GM19455 (cell line): ENCODE data around the gene ZSWIM8.
"Not testable (repeated sequence)": the region's sequence is repeated elsewhere in the genome, so short reads cannot be mapped to it uniquely, and the experiment has no call there.

Source experiments
- ATAC-seq: cut with Tn5 transposase; IDR thresholded peaks from one replicate; pipeline ENCODE4 v1.9.1; 2021; ENCODE audit not compliant: unreplicated experiment

The ZSWIM8 gene

DNA sequence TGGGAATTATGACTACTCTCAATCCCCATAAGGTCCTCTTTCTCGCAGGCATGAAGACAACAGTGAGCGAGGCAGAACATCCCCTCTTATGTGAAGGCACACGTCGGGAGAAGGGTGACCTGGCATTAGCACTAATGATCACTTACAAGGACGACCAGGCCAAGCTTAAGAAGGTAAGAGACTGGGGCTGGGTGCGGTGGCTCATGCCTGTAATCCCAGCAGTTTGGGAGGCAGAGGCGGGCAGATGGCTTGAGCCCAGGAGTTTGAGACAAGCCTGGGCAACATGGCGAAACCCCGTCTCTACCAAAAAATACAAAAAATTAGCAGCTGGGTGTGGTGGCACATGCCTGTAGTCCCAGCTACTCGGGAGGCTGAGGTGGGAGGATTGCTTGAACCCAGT, 10.1 kb downstream of the ZSWIM8 start:
- not testable (repeated sequence) for ATAC-seq

DNA sequence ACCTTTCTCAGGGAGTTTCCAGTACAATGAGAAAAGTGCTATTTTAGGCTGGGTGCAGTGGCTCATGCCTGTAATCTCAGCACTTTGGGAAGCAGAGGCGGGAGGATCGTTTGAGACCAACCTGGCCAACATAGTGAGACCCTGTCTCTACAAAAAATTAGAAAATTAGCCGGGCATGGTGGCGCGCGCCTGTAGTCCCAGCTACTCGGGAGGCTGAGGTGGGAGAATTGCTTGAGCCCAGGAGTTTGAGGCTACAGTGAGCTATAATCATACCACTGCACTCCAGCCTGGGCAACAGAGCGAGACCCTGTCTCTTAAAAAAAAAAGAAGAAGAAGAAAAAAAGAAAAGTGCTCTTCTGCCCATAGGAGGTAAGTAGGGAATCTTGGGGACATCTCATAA, 10.6 kb downstream of the ZSWIM8 start:
- not testable (repeated sequence) for ATAC-seq

DNA sequence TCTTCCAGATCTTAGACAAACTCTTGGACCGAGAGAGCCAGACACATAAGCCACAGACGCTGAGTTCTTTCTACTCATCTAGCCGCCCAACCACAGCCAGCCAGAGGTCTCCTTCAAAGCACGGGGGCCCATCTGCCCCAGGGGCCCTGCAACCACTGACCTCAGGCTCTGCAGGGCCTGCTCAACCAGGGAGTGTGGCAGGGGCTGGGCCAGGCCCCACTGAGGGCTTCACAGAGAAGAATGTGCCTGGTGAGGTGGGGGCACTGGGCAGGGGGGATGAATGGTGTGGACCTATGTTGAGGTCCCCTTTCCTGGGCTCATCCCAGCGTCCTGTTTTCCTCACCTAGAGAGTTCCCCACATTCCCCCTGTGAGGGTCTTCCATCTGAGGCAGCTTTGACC, 11.4 kb downstream of the ZSWIM8 start:
- ATAC-seq = no peak

DNA sequence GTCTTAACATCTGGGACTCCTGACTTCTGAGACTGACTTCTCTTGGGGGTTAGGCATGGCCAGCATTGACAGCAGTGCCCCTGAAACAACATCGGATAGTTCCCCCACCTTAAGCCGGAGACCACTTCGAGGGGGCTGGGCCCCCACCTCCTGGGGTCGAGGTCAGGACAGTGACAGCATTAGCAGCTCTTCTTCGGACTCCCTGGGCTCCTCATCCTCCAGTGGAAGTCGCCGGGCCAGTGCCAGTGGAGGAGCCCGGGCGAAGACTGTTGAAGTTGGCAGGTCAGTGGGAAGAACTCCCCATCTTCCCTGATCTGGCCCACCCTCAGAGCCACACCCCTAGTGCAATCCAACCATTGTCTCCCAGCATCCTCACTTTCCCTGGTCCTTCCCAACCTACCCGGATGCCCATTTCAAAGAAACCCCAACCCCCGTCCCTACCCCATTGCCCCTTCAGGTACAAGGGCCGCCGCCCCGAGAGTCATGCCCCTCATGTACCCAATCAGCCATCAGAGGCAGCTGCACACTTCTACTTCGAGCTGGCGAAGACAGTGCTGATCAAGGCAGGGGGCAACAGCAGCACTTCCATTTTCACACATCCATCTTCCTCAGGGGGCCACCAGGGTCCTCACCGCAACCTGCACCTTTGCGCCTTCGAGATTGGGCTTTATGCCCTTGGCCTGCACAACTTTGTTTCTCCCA, 12.1 kb downstream of the ZSWIM8 start:
- ATAC-seq = no peak

DNA sequence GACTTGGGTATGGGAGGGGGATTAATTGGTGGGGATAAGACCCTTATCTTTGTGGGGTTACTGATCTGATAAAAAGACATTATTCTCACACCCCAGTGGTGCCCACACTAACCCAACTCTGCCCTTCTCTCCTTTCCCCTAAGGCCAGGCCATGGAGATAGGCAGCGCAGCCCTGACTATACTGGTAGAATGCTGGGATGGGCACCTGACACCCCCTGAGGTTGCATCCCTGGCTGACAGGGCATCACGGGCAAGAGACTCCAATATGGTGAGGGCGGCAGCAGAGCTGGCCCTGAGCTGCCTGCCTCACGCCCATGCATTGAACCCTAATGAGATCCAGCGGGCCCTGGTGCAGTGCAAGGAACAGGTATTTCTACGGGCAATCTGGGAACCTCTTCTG, 12.7 kb downstream of the ZSWIM8 start:
- ATAC-seq = no peak

DNA sequence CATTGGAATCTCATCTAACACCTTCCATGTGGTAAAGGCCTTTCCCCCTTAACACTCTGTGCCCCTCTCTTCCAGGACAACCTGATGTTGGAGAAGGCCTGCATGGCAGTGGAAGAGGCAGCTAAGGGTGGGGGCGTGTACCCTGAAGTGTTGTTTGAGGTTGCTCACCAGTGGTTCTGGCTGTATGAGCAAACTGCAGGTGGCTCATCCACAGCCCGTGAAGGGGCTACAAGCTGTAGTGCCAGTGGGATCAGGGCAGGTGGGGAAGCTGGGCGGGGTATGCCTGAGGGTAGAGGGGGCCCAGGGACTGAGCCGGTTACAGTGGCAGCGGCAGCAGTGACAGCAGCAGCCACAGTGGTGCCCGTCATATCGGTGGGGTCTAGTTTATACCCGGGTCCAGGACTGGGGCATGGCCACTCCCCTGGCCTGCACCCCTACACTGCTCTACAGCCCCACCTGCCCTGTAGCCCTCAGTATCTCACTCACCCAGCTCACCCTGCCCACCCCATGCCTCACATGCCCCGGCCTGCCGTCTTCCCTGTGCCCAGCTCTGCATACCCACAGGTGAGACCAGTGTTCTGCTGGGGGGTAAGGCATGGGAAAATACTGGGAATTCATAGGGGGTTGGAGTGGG, 13.6 kb downstream of the ZSWIM8 start:
- ATAC-seq = no peak

DNA sequence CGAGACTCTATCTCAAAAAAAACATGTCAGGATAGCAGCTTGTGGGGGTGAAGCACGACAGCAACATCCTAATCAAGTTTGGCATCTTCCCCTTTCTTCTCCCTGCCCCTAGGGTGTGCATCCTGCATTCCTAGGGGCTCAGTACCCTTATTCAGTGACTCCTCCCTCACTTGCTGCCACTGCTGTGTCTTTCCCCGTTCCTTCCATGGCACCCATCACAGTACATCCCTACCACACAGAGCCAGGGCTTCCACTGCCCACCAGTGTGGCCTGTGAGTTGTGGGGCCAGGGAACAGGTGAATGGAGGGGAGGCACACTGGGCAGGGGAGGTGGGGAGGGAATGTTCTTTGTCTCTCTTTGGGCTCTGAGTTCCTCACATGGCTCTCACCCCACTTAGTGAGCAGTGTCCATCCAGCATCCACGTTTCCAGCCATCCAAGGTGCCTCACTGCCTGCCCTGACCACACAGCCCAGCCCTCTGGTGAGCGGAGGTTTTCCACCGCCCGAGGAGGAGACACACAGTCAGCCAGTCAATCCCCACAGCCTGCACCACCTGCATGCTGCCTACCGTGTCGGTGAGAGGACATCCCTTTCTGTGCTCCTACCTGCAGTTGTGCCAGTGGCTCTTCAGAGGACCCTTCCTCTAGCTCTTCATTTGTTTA, 14.6 kb downstream of the ZSWIM8 start:
- ATAC-seq = no peak

DNA sequence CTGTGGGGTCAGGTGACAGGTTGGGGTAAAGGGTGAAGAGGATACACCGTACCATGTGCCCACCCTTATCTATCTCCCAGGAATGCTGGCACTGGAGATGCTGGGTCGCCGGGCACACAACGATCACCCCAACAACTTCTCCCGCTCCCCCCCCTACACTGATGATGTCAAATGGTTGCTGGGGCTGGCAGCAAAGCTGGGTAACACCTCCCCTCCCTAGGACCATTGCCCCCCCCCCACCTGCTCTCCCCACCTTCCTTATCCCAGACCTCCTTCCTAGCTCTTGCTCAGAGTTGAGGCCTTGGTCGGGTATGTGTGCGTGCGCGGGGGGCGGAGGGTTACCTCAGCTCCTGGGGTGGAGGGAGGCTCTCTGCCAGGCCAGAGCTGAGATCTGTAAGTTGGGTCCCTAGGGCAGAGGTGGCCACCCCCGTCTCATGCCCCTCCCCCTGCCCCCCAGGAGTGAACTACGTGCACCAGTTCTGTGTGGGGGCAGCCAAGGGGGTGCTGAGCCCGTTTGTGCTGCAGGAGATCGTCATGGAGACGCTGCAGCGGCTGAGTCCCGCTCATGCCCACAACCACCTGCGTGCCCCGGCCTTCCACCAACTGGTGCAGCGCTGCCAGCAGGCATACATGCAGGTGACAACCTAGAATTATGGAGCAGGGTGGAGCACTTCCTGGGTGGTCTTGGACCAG, 15.3 kb downstream of the ZSWIM8 start:
- no peak for ATAC-seq

DNA sequence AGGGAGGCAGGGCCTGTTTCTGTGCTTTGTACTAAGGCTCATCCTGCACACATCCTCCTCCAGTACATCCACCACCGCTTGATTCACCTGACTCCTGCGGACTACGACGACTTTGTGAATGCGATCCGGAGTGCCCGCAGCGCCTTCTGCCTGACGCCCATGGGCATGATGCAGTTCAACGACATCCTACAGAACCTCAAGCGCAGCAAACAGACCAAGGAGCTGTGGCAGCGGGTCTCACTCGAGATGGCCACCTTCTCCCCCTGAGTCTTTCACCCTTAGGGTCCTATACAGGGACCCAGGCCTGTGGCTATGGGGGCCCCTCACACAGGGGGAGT, 15.8 kb downstream of the ZSWIM8 start:
- ATAC-seq = no peak

DNA sequence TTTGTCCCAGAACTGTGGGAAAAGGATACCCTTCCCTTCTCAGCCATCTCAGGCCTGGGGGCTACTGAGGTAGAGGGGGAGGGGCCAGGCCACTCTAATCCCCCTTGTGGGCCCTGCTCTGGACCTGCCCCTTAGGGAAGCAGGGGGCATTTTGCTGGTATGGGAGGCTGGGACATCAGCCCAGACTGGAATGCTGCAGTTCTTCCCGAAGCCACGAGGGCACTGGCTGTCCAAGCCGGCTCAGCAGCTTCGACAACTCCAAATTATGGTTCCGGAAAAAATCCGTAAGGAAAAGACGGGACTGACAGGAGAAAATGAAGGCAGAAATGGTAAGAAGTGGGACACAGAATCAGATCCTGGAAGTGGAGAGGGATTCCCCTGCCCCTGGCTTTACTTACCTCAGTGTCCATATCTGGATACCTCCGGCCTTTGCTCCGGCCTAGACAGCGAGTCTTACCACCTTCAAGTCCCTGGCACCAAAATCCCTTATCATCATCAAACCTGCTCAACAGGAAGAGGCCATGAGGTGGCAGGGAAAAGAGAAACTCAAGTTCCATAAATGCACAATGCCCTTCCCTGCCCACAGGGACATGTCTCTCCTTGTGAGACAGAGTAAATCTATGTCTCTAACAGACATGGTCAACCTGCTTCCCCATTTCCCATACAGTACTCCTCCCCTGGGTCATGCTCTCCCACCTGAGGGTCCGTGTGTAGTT, 17.0 kb downstream of the ZSWIM8 start:
- no peak for ATAC-seq

DNA sequence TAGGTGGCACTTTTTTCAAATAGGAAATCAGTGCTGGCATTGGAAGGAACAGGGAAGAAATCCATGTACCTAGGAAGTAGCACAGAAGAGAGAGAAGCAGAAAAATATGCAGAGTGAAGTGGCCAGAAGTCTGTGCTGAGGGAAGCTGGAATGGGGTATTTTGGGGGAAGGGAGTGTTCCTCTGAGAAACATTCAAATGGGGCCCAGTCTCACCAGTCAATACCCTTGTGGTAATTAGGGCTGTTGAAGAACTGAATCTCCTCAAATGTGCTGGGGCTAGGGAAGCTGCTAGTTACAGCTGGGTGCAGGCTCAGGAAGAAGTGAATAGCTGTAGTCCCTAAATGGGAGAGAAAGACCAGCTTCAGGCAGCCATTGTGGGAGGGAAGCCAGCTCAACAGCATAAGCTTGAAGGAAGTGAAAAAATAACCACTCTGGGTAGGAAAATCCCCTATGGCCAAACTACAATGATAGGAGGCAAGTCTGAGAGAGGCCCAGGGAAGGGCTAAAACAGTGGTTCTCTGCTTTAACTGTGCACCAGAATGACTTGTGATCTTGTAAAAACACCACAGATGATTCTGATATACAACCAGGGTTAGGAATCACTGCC, 18.4 kb downstream of the ZSWIM8 start:
- ATAC-seq = no peak

DNA sequence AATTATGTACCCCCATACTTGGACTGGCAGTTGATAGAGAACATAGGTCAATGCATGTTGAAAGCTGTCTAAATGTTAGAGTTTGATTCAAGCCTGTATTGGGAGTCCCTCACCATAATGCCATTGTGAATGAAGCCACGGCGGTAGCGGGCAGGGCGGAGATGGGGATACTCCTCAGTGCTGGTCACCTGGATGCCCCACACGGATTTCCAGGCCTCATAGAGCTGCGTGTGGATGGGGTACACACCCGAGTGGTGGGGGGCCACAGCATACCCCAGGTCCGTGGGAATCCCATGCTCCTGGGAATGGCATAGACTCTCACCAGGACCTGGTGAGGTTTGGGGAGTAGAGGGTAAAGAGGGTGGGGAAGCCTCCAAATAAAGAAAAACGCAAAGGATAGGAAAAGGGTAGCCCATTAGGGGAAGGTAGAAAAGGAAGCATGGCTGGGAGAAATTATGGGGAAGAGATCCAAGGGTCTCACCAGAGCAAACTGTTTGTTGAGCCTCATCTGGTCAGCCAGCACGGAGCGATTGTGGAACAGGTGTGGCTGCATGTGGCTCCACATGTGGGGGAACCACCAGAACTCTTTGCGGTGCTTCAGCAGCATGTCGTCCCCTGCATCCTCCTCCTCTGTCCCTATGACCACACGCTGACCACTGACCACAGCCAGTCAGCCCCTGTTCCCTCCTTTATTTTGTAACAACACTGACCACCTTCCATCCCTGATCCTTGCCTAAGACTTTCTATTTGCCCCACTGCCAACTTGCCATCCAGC, 21.0 kb downstream of the ZSWIM8 start:
- ATAC-seq = no peak

DNA sequence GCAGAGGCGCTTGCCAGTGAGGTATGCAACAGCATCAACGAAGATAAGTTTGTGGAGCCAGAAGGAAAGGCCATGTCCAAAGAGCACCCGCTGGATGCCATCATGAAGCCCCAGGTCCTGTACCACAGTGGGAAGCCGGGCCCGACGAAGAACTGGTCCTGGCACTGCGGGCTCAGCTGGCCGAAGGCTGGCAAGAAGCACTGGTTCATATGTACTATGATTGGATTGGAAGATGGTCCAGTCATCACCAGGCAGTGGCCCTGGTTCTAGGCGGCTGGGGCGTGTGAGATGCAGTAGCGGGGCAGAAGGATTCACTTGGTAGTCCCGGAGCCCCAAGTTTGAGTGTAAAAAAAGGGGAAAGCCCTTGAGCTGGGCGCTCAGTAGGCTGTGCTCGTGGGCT, 22.1 kb downstream of the ZSWIM8 start:
- no peak for ATAC-seq

DNA sequence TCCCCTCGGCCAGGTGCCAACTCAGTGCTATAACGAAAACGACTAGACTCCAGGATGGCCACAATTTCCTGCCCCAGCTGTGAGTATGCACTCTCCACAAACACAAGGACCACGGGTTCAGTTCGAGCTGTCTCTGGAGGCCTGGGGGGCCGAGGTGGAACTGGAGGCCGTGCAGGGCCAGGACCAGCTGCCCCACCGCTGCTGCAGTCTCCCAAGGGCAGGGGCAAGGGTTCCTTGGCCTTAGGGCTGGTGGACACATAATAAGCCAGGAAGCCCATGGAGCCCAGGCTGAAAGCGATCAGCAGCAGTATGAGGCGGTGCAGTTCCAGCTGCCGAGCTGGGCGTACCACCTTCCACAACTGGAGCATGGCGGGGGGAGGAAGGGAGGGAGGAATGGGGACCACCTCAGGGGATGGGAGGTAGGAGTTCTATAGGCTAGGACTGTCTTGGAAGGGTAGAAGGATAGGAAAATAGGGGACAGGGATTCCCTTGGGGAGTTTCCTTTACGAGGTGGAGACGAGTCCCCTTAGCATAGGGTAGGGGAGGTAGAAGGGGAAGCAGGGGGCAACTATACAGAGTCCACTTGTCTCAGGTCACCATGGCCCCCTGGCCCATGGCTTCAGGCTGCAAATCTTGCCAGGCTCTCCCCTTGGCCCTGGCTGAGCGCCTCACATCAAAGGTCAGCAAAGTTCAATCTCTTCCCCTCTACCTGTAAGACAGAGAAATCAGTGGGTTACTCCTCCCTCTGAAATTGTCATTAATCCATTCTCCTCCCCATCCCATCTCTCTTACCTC, 22.8 kb downstream of the ZSWIM8 start:
- ATAC-seq = no peak

DNA sequence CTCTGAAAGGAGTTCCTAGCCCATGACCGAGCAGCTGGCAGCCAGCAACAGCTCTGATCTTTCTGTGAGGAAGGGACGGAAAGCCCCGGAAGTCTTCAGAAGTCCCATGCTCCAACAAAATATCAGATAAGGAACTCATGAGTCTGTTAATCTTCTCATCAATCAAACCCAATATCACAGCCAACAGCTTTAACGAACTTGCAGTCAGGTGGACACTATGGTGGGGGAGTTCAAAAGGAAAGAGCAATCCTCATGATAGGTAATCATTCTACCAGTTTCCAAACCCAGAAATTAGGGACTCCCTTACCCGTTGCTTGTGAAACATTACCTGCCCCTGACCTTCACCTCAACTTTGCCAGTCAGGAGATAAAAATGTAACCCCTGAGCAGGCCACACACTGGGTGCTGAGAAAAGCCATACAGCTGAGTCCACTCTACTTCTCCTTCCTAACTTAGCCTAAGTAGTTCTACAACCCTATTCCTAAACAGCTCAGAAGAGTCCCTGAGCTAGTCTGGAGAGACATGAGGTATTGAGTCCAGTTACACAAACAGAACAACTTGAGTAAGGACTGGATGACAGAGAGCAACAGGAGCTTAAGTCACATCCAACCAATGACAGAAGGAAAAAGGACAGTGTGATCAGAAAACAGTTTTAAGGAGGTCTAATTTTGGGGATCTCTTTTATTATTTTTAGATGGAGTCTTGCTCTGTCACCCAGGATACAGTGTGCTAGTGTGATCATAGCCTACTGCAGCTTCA, 23.8 kb downstream of the ZSWIM8 start:
- no peak for ATAC-seq

DNA sequence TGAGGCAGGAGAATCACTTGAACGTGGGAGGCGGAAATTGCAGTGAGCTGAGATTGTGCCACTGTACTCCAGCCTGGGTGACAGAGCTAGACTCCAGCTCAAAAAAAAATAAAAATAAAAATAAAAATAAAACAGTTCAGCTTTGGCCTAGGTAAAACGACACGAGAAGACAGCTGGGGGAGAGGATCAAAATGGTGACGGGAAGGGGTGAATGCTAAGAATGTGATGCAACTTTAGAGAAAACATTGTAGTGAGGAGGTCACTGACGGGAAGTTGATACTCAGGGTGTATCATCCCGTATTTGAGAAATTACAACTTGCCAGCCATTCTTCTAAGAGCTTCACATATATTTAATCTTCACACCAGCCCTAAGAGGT, 24.9 kb downstream of the ZSWIM8 start:
- ATAC-seq = no peak

DNA sequence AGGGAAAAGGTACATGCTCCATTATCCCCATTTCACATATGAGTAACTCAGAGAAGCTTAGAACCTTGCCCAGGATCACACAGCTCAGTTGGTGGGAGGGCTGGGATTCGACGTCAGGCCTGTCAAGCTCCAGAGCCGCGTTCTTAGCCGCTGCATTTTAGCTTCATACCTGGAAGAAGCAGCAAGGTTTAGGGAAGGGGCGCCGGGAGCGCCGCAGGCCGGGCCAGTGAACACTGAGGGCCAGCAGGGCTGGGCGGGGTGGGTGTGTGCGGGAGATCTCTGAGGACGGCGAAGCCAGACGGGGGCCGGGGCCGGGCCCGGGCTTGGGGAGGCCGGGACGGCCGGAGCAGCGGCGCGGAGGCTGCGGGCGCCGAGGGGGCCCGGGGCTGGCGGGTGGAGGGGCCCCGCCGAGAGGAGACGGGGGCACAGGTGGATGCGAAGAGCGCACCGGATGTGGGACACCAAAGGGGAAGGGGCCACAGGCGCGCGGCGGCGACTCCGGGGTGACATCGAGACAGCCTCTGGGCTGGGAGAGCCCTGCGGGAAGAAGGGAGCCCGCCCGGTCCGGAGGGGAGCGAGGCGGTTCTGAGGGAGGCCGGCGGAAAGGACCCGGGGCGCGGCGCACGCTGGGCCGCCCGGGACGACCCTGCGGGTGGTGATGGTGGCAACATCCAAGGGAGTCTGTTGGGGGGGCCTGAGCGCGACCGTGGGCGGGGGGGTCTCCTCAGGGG, 25.5 kb downstream of the ZSWIM8 start:
- peak; percentile 31 for ATAC-seq

DNA sequence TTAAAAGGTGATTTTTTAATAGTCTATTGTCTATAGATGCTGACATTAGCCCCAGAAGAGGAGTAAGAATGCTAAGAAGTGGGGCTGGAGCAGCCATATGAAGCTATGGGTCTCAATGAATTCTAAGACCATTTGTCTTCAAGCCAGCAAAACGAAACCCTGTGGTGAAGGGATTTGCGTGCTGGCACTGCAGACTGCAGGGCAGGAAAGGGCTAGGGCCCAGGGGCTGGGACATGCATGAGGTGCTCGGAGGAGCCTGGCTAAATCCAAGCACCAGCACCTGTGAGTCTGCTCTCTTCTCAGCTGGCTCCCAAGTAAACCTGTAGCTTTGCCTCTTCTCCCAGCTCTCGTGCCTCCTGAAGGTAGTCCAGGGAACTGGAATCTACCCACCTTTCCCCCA, 27.3 kb downstream of the ZSWIM8 start:
- ATAC-seq = no peak
